Measurements from ENCODE around the gene LRPPRC.

The LRPPRC gene

GRCh38 chr2:43905871-43906270, 89.9 kb downstream of the LRPPRC start:
- no peak for DNase-seq

- no peak for DNase-seq
Measured at GRCh38 chr2:43905371-43905803, 90.4 kb downstream of the LRPPRC start.

GRCh38 chr2:43899589-43899988, 96.2 kb downstream of the LRPPRC start:
- DNase-seq: no peak

- no peak for DNase-seq
Measured at GRCh38 chr2:43898838-43899346, 96.9 kb downstream of the LRPPRC start.

GRCh38 chr2:43898134-43898837, 97.5 kb downstream of the LRPPRC start:
- peak; percentile 37 for DNase-seq

GRCh38 chr2:43897492-43897891, 98.3 kb downstream of the LRPPRC start:
- no peak for DNase-seq

- no peak for DNase-seq
Measured at GRCh38 chr2:43896906-43897305, 98.9 kb downstream of the LRPPRC start.

GRCh38 chr2:43894743-43895142, 101.0 kb downstream of the LRPPRC start:
- peak; percentile 80 for DNase-seq

GRCh38 chr2:43890855-43891254, 104.9 kb downstream of the LRPPRC start:
- DNase-seq: no peak

GRCh38 chr2:43889416-43889815, 106.4 kb downstream of the LRPPRC start:
- no peak for DNase-seq

GRCh38 chr2:43887176-43887575, 108.6 kb downstream of the LRPPRC start:
- DNase-seq: no peak

- no peak for DNase-seq
Measured at GRCh38 chr2:43885132-43885632, 110.6 kb downstream of the LRPPRC start.

- DNase-seq: no peak
Measured at GRCh38 chr2:43884689-43885088, 111.1 kb downstream of the LRPPRC start.

GRCh38 chr2:43882312-43882711, 113.5 kb downstream of the LRPPRC start:
- DNase-seq: no peak

GRCh38 chr2:43880952-43881351, 114.8 kb downstream of the LRPPRC start:
- no peak for DNase-seq

GRCh38 chr2:43880471-43880870, 115.3 kb downstream of the LRPPRC start:
- DNase-seq: no peak

GRCh38 chr2:43879261-43879660, 116.5 kb downstream of the LRPPRC start:
- DNase-seq: no peak

- DNase-seq: peak; percentile 81
Measured at GRCh38 chr2:43877782-43878464, 117.9 kb downstream of the LRPPRC start.

GRCh38 chr2:43874776-43875451, 120.9 kb downstream of the LRPPRC start:
- DNase-seq: no peak

GRCh38 chr2:43872151-43872550, 123.6 kb downstream of the LRPPRC start:
- no peak for DNase-seq

- no peak for DNase-seq
Measured at GRCh38 chr2:43855292-43855691, 140.5 kb downstream of the LRPPRC start.

GRCh38 chr2:43854671-43855070, 141.1 kb downstream of the LRPPRC start:
- no peak for DNase-seq

Data from hematopoietic multipotent progenitor cell treated with erythropoietin and hydrocortisone succinate and interleukin-3 and kit ligand, for 4 days (in vitro differentiated cells).